HepG2 (cell line): ENCODE data around the gene KLKB1. TPM values are rescaled to one million over a fixed set of nuclear protein-coding genes. Genes with fewer than 3 reads are reported as not detected.

Experiments used
- AHR ChIP-seq: IDR thresholded peaks from 2 replicates; pipeline ENCODE4 v1.6.1; 2018; ENCODE audit warnings: missing genetic modification reagents, missing compliant biosample characterization
- ESRRA ChIP-seq: sonication (generic); formaldehyde crosslinking; IDR thresholded peaks from 2 replicates; pipeline ENCODE4 v1.5.1; 2020; ENCODE audit warnings: mild to moderate bottlenecking, low read depth, missing genetic modification reagents
- FOXP1 ChIP-seq, 2 experiments: fragments of 450-650 bp in 1 of 2; IDR thresholded peaks; 2 replicates each; pipeline ENCODE4 v1.6.1; 2017 to 2018; ENCODE audit warnings: antibody characterized with exemption in 1 of 2
- GTF3A ChIP-seq: sonication (generic); formaldehyde crosslinking; conservative IDR thresholded peaks from 2 replicates; pipeline ENCODE4 v1.4.0; 2020; ENCODE audit warnings: mild to moderate bottlenecking, missing genetic modification reagents
- MAZ ChIP-seq, 2 experiments: sonication (generic) in 1 of 2; formaldehyde crosslinking in 1 of 2; IDR thresholded peaks; 2 replicates each; pipeline versions ENCODE4 v1.5.0 to v1.6.1; 2012 to 2020; ENCODE audit warnings: low read depth in 2 of 2, mild to moderate bottlenecking in 2 of 2, borderline replicate concordance in 1 of 2, improper control_type of control experiment in 1 of 2, low read length in 1 of 2, missing genetic modification reagents in 1 of 2, moderate library complexity in 1 of 2
- RORA ChIP-seq: sonication (generic); formaldehyde crosslinking; IDR thresholded peaks from 2 replicates; pipeline ENCODE4 v1.5.0; 2020; ENCODE audit warnings: mild to moderate bottlenecking, missing genetic modification reagents, moderate library complexity
- TCF12 ChIP-seq, 2 experiments: fragments of 450-650 bp in 1 of 2; sonication (generic) in 1 of 2; formaldehyde crosslinking in 1 of 2; IDR thresholded peaks; 2 replicates each; pipeline versions ENCODE4 v1.6.1 to v1.8.0; 2017 to 2022; ENCODE audit warnings: antibody characterized with exemption in 1 of 2, mild to moderate bottlenecking in 1 of 2, missing genetic modification reagents in 1 of 2, moderate library complexity in 1 of 2
- THYN1 ChIP-seq: sonication (generic); formaldehyde crosslinking; IDR thresholded peaks from 2 replicates; pipeline ENCODE4 v1.8.1; 2023; ENCODE audit warnings: low read depth, mild to moderate bottlenecking, moderate library complexity, missing genetic modification reagents, borderline replicate concordance
- ZNF230 ChIP-seq: sonication (generic); formaldehyde crosslinking; IDR thresholded peaks from 2 replicates; pipeline ENCODE4 v1.4.0; 2020; ENCODE audit warnings: mild to moderate bottlenecking, missing genetic modification reagents
- ZNF510 ChIP-seq: sonication (generic); formaldehyde crosslinking; IDR thresholded peaks from 2 replicates; pipeline ENCODE4 v1.4.0; 2020; ENCODE audit warnings: low read depth, mild to moderate bottlenecking, missing genetic modification reagents
- ZNF577 ChIP-seq: sonication (generic); formaldehyde crosslinking; IDR thresholded peaks from 2 replicates; pipeline ENCODE4 v1.4.0; 2020; ENCODE audit warnings: mild to moderate bottlenecking, low read depth, missing genetic modification reagents, borderline replicate concordance
- ZNF629 ChIP-seq: sonication (generic); formaldehyde crosslinking; conservative IDR thresholded peaks from 2 replicates; pipeline ENCODE4 v1.5.0; 2020; ENCODE audit warnings: missing genetic modification reagents
- ZNF780A ChIP-seq: sonication (generic); formaldehyde crosslinking; IDR thresholded peaks from 2 replicates; pipeline ENCODE4 v1.8.0; 2022; ENCODE audit warnings: mild to moderate bottlenecking, missing genetic modification reagents, moderate library complexity
- polyA plus RNA-seq, 8 experiments: library from polyadenylated mRNA; depleted of rRNA in 3 of 8; stranded (reverse) in 7 of 8; unstranded in 1 of 8; fragments of >200 nt; fragmentation: Illumina TruSeq in 4 of 8; extraction: Trizol in 4 of 8; gene quantifications; 2 replicates each; pipeline versions ENCODE4 v1.2.1 to v1.2.3, GENCODE V29; 2011 to 2016; ENCODE audit warnings: low read depth in 4 of 8, missing spikeins in 1 of 8, mixed read lengths in 1 of 8; ENCODE audit not compliant: insufficient read depth in 1 of 8
- total RNA-seq, 5 experiments: library from RNA; depleted of rRNA; stranded (reverse); fragments of >200 nt; fragmentation: Illumina TruSeq; extraction: Trizol; gene quantifications; 2 replicates each; pipeline ENCODE4 v1.2.3, GENCODE V29; 2016; ENCODE audit warnings: low read depth in 1 of 5
- TF ChIP-seq, protein P1 (sequence below): sonication (generic); formaldehyde crosslinking; IDR thresholded peaks from 2 replicates; pipeline ENCODE4 v1.4.0; 2020; ENCODE audit warnings: mild to moderate bottlenecking, missing genetic modification reagents
- TF ChIP-seq, protein P2 (sequence below): sonication (generic); formaldehyde crosslinking; IDR thresholded peaks from 2 replicates; pipeline ENCODE4 v1.4.0; 2020; ENCODE audit warnings: mild to moderate bottlenecking, missing genetic modification reagents, borderline replicate concordance

Gene KLKB1
- total and polyA plus RNA-seq, 2 of the 13 experiments (the other 11 are each of a cell fraction or from before 2014, with no cell fraction given), result 0.26 to 0.49 TPM

DNA sequence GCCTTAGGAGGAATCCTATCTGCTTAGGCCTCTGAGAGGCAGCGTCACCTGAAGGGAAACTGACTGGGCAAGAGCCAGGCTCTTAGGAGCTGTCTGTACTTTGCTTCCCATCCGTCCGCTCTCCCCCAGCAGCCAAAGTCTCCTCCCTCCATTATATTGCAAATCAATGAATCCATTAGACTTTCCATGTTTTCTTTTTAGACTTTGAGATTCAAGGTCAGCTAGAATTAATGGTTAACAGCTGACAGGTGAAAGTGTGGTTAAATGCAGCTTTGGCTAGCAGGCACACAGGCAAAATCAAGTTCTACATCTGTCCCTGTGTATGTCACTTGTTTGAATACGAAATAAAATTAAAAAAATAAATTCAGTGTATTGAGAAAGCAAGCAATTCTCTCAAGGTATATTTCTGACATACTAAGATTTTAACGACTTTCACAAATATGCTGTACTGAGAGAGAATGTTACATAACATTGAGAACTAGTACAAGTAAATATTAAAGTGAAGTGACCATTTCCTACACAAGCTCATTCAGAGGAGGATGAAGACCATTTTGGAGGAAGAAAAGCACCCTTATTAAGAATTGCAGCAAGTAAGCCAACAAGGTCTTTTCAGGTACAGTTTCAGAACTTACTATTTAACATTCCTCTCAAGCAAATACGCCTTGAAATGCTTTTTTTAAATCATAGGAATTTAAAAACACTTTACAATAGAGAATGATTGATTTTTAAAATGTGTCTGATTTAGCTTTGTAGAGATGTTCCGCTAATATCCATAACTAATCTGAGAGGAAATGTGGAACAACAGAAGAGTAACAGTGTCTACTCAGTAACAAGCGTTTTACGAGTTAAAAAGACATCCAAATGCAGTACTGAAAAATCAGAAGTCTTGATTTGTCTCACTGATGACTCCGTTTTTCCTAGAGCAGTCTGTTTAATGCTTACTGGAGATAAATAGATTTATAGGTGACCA lies 38.7 kb downstream of the KLKB1 start, which contains the start of gene F11 (continued):
- TF ChIP-seq, protein P1, sequence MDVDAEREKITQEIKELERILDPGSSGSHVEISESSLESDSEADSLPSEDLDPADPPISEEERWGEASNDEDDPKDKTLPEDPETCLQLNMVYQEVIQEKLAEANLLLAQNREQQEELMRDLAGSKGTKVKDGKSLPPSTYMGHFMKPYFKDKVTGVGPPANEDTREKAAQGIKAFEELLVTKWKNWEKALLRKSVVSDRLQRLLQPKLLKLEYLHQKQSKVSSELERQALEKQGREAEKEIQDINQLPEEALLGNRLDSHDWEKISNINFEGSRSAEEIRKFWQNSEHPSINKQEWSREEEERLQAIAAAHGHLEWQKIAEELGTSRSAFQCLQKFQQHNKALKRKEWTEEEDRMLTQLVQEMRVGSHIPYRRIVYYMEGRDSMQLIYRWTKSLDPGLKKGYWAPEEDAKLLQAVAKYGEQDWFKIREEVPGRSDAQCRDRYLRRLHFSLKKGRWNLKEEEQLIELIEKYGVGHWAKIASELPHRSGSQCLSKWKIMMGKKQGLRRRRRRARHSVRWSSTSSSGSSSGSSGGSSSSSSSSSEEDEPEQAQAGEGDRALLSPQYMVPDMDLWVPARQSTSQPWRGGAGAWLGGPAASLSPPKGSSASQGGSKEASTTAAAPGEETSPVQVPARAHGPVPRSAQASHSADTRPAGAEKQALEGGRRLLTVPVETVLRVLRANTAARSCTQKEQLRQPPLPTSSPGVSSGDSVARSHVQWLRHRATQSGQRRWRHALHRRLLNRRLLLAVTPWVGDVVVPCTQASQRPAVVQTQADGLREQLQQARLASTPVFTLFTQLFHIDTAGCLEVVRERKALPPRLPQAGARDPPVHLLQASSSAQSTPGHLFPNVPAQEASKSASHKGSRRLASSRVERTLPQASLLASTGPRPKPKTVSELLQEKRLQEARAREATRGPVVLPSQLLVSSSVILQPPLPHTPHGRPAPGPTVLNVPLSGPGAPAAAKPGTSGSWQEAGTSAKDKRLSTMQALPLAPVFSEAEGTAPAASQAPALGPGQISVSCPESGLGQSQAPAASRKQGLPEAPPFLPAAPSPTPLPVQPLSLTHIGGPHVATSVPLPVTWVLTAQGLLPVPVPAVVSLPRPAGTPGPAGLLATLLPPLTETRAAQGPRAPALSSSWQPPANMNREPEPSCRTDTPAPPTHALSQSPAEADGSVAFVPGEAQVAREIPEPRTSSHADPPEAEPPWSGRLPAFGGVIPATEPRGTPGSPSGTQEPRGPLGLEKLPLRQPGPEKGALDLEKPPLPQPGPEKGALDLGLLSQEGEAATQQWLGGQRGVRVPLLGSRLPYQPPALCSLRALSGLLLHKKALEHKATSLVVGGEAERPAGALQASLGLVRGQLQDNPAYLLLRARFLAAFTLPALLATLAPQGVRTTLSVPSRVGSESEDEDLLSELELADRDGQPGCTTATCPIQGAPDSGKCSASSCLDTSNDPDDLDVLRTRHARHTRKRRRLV (CRISPR knock-in tag), result no peak
- TF ChIP-seq FOXP1 (IDR thresholded peaks at IDR 0.05) (no peak), FOXP1 (CRISPR knock-in tag; IDR thresholded peaks at IDR 0.05) (peak; percentile 54; the same call in 1 of the 2 replicates), ESRRA (CRISPR knock-in tag) (peak; percentile 54; the same call in 1 of the 2 replicates), GTF3A (CRISPR knock-in tag) (no peak), RORA (CRISPR knock-in tag) (no peak), ZNF510 (CRISPR knock-in tag) (0 out of 2 replicates have a peak, but pooled peaks have one; percentile 21), ZNF629 (CRISPR knock-in tag) (no peak), TCF12 (IDR thresholded peaks at IDR 0.05) (no peak), TCF12 (CRISPR knock-in tag; IDR thresholded peaks at IDR 0.05) (no peak), ZNF577 (CRISPR knock-in tag) (no peak), THYN1 (CRISPR knock-in tag) (no peak), MAZ (IDR thresholded peaks at IDR 0.05; ENCODE audit: borderline replicate concordance, low read depth, low read length) (no peak), MAZ (CRISPR knock-in tag; IDR thresholded peaks at IDR 0.05; ENCODE audit: low read depth) (no peak), ZNF230 (CRISPR knock-in tag) (no peak), ZNF780A (no peak), AHR (CRISPR knock-in tag) (no peak)
- TF ChIP-seq, protein P2, sequence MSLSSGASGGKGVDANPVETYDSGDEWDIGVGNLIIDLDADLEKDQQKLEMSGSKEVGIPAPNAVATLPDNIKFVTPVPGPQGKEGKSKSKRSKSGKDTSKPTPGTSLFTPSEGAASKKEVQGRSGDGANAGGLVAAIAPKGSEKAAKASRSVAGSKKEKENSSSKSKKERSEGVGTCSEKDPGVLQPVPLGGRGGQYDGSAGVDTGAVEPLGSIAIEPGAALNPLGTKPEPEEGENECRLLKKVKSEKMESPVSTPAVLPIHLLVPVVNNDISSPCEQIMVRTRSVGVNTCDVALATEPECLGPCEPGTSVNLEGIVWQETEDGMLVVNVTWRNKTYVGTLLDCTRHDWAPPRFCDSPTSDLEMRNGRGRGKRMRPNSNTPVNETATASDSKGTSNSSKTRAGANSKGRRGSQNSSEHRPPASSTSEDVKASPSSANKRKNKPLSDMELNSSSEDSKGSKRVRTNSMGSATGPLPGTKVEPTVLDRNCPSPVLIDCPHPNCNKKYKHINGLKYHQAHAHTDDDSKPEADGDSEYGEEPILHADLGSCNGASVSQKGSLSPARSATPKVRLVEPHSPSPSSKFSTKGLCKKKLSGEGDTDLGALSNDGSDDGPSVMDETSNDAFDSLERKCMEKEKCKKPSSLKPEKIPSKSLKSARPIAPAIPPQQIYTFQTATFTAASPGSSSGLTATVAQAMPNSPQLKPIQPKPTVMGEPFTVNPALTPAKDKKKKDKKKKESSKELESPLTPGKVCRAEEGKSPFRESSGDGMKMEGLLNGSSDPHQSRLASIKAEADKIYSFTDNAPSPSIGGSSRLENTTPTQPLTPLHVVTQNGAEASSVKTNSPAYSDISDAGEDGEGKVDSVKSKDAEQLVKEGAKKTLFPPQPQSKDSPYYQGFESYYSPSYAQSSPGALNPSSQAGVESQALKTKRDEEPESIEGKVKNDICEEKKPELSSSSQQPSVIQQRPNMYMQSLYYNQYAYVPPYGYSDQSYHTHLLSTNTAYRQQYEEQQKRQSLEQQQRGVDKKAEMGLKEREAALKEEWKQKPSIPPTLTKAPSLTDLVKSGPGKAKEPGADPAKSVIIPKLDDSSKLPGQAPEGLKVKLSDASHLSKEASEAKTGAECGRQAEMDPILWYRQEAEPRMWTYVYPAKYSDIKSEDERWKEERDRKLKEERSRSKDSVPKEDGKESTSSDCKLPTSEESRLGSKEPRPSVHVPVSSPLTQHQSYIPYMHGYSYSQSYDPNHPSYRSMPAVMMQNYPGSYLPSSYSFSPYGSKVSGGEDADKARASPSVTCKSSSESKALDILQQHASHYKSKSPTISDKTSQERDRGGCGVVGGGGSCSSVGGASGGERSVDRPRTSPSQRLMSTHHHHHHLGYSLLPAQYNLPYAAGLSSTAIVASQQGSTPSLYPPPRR (CRISPR knock-in tag), result peak; percentile 60; the same call in 1 of the 2 replicates
